Metanephros (tissue), 1 donor: ENCODE data around the gene AFAP1L1. TPM values are rescaled to one million over a fixed set of nuclear protein-coding genes. Genes with fewer than 3 reads are reported as not detected.

Experiments used
- total RNA-seq: library from RNA; depleted of rRNA; stranded (reverse); fragments of >200 nt; gene quantifications from one replicate; pipeline ENCODE4 v1.2.3, GENCODE V29; 2014

Gene AFAP1L1
- total RNA-seq, result 49.8 TPM

DNA sequence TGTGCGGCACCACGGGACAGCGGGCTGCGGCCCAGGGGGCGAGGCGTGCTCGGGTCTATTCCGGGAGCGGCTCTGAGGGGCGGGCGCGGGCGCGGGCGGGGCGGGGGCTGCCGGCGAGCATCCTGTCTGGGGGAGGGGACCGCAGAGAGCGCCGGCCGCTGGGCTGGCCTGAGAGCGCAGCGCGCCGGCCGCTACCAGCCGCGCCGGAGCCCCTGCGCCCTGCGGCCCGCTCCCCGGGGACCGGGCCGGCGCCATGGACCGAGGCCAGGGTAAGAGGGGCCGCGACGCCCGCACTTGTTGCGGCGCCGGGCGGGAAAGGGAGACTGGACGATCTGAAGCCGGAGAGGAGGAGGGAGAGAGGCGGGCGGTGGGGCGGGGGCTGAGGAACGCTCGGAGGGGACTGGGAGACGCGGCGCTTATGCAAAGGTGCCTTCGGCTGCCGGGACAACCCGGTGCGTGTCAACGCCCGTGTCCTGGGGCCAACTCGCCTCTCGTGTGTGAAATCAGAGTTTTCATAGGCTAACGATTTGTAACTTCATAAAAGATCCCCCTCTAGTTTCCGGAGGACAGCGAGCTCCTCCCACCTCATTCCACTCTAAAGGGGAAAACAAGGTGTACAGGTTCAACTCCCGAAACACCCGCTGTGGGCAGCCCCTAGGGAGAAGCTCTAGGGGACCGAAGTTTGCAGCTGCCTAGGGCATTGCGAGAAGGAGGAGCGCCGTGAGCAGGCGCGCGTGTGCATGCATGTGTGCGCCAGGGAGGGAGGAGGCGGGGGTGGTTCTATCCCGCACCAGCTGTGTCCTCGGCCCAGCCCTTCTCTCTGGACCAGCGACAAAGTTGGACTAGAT is at the start of gene AFAP1L1:
Gene AFAP1L1 (plus strand): TSS at position 144 of the 848 bp plus-strand sequence. CDS start 110 bp downstream, at position 254.

DNA sequence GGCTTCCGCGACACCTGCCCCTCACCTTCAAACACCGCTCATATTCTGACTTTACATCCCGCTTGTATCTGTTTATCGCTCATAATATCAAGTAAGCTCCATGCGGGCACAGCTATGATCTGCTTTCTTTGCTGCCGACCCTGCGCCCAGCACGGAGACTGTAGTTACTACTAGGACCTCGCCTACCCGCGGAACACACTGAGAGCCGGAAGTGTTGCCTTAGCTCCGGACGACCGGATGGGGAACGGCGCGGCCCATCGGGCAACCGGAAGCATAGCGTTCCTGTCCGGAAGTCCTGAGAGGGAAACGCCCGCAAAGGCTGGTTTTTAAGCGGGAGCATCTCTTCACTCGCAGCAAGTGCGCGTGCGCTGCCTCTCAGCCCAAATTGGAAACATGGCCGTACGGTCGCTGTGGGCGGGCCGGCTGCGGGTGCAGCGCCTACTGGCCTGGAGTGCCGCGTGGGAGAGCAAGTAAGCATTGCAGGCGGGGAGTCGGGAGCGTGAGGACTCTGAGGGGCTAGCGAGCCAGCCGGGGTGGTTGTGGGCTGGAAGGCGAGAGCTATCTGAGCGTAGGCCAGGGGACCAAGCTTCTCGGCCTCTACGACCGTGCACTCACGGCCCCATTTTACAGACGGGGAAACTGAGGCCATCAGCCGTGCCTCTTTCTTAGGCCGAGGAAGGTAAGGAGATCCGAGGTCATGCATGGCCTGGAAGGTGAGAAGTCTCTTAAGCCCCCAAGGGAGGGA is 73.7 kb downstream of the AFAP1L1 start, which contains the start of gene GRPEL2:
Gene GRPEL2 (plus strand): TSS at position 353 of the 745 bp plus-strand sequence. CDS start 41 bp downstream, at position 394.

DNA sequence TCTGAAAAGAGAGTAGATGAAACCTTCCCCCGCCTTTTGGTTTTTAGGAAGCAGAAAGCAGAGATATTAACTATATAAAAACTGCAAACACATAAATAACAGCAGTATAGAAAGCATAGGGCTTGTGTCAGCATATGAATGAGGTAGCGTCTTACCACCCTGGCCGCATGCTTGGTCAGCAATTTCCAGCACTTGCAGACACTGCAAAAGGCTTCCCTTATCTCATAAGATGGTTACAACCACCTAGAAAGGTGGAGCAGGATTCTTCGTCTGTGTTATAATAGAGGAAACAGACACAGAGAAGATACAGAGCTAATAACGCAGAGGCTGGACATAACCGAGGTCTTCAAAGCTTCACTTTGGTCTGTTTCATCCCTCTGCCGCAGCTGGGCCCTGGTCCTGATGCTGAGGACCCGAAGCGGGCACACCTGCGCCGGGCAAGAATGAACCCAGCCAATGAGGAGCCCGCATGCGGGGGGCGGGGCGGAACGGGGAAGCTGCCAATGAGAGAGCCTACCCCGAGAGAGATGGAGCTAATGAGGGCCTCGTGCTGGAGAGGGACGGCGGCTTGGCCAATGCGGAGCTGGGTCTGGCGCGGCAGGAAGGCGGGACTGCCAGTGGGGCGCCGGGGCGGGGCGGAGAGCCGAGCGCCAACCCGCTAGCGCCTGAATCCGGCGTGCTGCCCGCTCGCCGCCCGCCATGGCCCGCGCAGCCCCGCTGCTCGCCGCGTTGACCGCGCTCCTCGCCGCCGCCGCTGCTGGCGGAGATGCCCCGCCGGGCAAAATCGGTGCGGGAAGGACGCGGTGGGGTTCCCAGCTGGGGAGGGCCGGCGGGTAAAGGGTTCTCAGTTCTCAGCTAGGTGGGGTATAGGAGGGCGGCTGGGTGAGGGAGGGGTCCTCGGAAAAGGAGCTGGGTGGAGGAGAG is 86.0 kb downstream of the AFAP1L1 start, which contains the start of gene PCYOX1L:
Gene PCYOX1L (plus strand): TSS at position 677 of the 924 bp plus-strand sequence. CDS start 23 bp downstream, at position 700.

DNA sequence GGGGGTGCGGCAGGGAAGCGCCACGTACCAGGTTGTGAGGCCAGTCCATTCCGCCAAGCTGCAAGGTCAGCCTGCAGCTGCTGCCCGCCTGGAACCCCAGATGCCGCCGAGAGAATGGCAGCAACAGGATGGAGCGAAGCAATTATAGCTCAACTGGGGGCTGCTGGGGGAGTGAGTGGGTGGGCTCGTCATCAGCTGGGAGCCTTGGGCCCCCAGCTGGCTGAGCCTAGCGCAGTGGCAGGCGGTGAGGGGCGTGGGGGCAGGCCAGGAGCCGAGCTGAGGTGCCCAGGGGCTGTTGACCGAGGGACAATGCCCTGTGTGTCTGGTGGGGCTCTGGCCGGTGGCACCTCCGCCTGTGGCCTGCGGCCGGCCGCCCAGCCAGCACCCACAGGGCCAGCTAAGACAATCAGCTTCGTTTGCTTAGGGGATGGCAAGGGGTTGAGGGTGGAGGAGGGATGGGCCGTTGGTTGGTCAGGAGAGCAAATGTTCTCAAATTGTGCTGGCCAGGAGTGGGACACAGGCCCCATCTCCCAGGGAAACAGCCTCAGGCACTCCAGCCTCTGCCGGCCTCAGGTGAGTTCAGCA is 107.6 kb downstream of the AFAP1L1 start, which contains the start of gene IL17B:
Gene IL17B (minus strand): TSS at position 116 of the 585 bp plus-strand sequence. CDS start 67 bp downstream, at position 49.

Other genes with a start within 250 kb of the AFAP1L1 start
- 1.8 TPM for gene SH3TC2, start 208.8 kb upstream of the AFAP1L1 start, total RNA-seq
- gene ABLIM3, start 130.4 kb upstream of the AFAP1L1 start, total RNA-seq, result 5.7 TPM
- 18.6 TPM for gene GRPEL2, start 73.6 kb downstream of the AFAP1L1 start, total RNA-seq
- gene PCYOX1L, start 86.2 kb downstream of the AFAP1L1 start, total RNA-seq, result 9.9 TPM
- gene IL17B, start 107.4 kb downstream of the AFAP1L1 start, total RNA-seq, result 13.8 TPM